Stimulated activated effector memory CD8-positive, alpha-beta T cell treated with anti-CD3 and anti-CD28 coated beads, Interleukin-12 subunit alpha, Interleukin-12 subunit beta, amount 100 ng/mL, for 72 hours (primary cell): ENCODE data around the gene USP28.

Experiments used
- ATAC-seq: fragments of 150-1000 bp; cut with Tn5 transposase; 2 replicates; pipeline ENCODE4 v1.10.0; 2021
- DNase-seq, 2 donors: peaks; one replicate each; pipeline ENCODE4 v3.0.0; 2021 to 2022; ENCODE audit warnings: low spot score in 2 of 2
- H3K27ac Mint-ChIP-seq: one replicate; pipeline ENCODE4 v1.8.0; 2022; ENCODE audit warnings: mild to moderate bottlenecking, mixed read lengths
- H3K36me3 Mint-ChIP-seq: one replicate; pipeline ENCODE4 v1.8.0; 2022; ENCODE audit warnings: mild to moderate bottlenecking, mixed read lengths
- H3K4me1 Mint-ChIP-seq: one replicate; pipeline ENCODE4 v1.8.0; 2022; ENCODE audit warnings: mixed read lengths
- H3K4me3 Mint-ChIP-seq: one replicate; pipeline ENCODE4 v1.8.0; 2022; ENCODE audit warnings: mild to moderate bottlenecking, mixed read lengths
- H3K9me3 Mint-ChIP-seq: one replicate; pipeline ENCODE4 v1.8.0; 2022; ENCODE audit warnings: mixed read lengths

USP28 gene

DNA sequence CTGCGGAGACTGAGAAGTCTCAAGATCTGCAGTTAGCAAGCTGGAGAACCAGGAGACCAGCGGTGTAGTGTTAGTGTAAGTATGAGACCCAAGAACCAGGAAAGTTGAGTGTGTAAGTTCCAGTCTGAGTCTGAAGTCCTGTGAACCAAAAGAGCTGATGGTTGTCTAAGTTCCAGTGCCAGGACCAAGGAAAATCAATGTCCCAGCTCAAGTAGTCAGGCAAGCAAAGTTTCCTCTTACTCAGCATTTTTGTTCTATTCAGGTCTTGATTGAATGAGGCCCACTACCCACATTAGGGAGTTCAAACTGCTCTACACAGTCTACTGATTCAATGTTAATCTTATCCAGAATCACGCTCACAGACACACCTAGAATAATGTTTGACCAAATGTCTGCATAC is 11.0 kb downstream of the USP28 start:
- no peaks in the 10 kb centered on the region for H3K9me3 Mint-ChIP-seq
- ATAC-seq, result no peak
- H3K36me3 Mint-ChIP-seq, result peaks cover 29% of the 10 kb centered on the region
- H3K4me1 Mint-ChIP-seq, result peaks cover 48% of the 10 kb centered on the region
- H3K27ac Mint-ChIP-seq, result peak overlapping the region; percentile 46
- DNase-seq, result no peak
- no peak overlapping the region for H3K4me3 Mint-ChIP-seq

DNA sequence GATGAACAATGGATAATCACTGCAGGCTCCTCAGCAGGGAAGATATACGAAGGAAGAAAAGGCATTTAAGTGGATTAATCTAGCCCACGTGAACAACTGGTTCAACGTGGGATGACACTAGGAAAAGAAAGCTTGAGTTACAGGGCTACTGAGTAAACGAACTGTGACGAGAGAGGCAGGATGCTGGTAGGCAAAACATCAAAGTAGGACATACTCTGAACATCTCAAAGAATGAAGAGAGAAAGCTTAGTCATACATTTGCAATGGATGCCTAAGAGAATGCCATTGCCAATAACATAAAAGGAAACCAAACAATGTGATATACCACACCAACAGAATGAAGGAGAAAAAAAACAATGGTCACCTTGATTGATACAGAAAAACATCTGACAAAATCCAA is 12.9 kb downstream of the USP28 start:
- peaks cover 39% of the 10 kb centered on the region for H3K4me1 Mint-ChIP-seq
- DNase-seq (no peak), ATAC-seq (peak; percentile 94)
- no peaks in the 10 kb centered on the region for H3K9me3 Mint-ChIP-seq
- H3K27ac Mint-ChIP-seq, result peak overlapping the region; percentile 83
- H3K36me3 Mint-ChIP-seq, result peaks cover 18% of the 10 kb centered on the region
- H3K4me3 Mint-ChIP-seq, result peak overlapping the region; percentile 35

DNA sequence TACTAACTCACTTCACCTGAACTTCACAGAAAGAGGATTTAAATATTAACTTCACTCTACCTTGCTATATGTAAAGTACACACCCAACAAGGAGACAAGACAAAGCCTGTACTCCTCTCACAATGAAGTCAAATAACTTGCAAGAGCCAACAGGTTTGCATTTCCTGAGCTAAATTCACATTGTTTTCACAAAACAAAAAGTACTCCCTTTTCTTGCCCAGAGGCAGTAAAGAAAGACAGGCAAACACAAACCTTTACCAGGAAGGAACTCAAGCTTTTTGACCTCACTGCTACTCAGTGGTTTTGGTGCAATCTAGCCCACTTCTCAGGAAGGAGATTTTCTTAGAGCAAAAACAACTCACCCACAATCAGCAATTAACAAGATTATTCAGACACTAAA is 15.7 kb downstream of the USP28 start:
- Mint-ChIP-seq H3K27ac (peak overlapping the region; percentile 88), H3K36me3 (peaks cover 6% of the 10 kb centered on the region), H3K4me3 (peak overlapping the region; percentile 40), H3K4me1 (peaks cover 37% of the 10 kb centered on the region), H3K9me3 (no peaks in the 10 kb centered on the region)
- no peak for DNase-seq
- peak; percentile 71 for ATAC-seq

GRCh38 chr11:113856966-113857759 is 18.2 kb downstream of the USP28 start:
- Mint-ChIP-seq H3K4me3 (no peak overlapping the region), H3K4me1 (peaks cover 29% of the 10 kb centered on the region), H3K36me3 (peaks cover 19% of the 10 kb centered on the region), H3K27ac (no peak overlapping the region), H3K9me3 (no peaks in the 10 kb centered on the region)
- DNase-seq (no peak), ATAC-seq (no peak)

GRCh38 chr11:113855803-113856202 is 19.6 kb downstream of the USP28 start:
- Mint-ChIP-seq H3K9me3 (no peaks in the 10 kb centered on the region), H3K4me3 (no peak overlapping the region), H3K36me3 (peaks cover 32% of the 10 kb centered on the region), H3K27ac (no peak overlapping the region), H3K4me1 (peaks cover 18% of the 10 kb centered on the region)
- ATAC-seq (no peak), DNase-seq (no peak)

DNA sequence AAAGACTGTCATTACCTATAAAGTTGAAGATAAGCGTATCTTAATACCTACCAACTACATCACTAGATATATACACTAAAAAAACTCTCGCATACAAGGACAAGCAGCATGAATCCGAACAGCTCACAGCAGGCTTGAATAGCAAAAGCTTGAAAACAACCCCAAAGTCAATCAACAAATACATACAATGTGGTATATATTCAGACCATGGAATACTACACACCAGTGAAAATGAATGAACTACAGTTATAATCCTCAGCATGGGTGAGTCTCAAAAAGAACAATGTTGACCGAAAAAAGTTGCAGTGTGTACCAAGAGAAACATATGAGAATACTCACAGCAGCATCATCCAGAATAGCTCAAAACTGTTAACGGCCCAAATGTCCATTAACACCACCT is 25.2 kb downstream of the USP28 start:
- Mint-ChIP-seq H3K9me3 (no peaks in the 10 kb centered on the region), H3K36me3 (peaks cover 72% of the 10 kb centered on the region), H3K27ac (no peak overlapping the region), H3K4me3 (no peak overlapping the region), H3K4me1 (no peaks in the 10 kb centered on the region)
- ATAC-seq (no peak), DNase-seq (no peak)

- H3K4me3 Mint-ChIP-seq, result no peak overlapping the region
- H3K36me3 Mint-ChIP-seq, result peaks cover 77% of the 10 kb centered on the region
- H3K4me1 Mint-ChIP-seq, result no peaks in the 10 kb centered on the region
- H3K9me3 Mint-ChIP-seq, result no peaks in the 10 kb centered on the region
- DNase-seq (no peak), ATAC-seq (no peak)
- no peak overlapping the region for H3K27ac Mint-ChIP-seq
These were observed 25.7 kb downstream of the USP28 start for GRCh38 chr11:113849713-113850112.

GRCh38 chr11:113847580-113847979 is 27.8 kb downstream of the USP28 start:
- H3K4me3 Mint-ChIP-seq, result no peak overlapping the region
- H3K36me3 Mint-ChIP-seq, result peaks cover 74% of the 10 kb centered on the region
- no peaks in the 10 kb centered on the region for H3K9me3 Mint-ChIP-seq
- DNase-seq (no peak), ATAC-seq (no peak)
- no peaks in the 10 kb centered on the region for H3K4me1 Mint-ChIP-seq
- H3K27ac Mint-ChIP-seq, result no peak overlapping the region

- no peak for DNase-seq
- H3K4me1 Mint-ChIP-seq, result peaks cover under 1% of the 10 kb centered on the region
- ATAC-seq, result no peak
- H3K36me3 Mint-ChIP-seq, result peaks cover 69% of the 10 kb centered on the region
- no peak overlapping the region for H3K27ac Mint-ChIP-seq
- no peaks in the 10 kb centered on the region for H3K9me3 Mint-ChIP-seq
- no peak overlapping the region for H3K4me3 Mint-ChIP-seq
These were observed 28.3 kb downstream of the USP28 start for GRCh38 chr11:113847111-113847510.

DNA sequence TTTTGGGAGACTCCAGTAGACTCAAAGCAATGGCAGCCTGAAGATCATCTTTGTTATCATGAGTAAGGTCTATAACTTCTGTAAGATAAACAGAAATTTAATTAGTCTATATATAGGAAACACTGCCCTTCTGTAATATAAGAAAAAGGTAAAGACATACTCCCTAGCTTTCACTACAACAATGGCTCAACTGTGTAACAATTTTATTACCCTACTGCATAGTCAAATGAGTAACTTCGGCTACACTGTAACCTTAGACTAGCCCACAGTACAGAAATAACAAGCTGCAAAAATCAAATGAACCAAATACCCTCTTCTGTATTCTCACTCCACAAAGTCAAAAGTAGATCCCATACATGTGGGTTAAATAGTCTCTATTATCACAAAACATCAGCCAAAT is 33.7 kb downstream of the USP28 start:
- H3K9me3 Mint-ChIP-seq, result no peaks in the 10 kb centered on the region
- peaks cover 30% of the 10 kb centered on the region for H3K36me3 Mint-ChIP-seq
- H3K4me3 Mint-ChIP-seq, result peak overlapping the region; percentile 20
- peak overlapping the region; percentile 4 for H3K27ac Mint-ChIP-seq
- DNase-seq (no peak), ATAC-seq (peak; percentile 62)
- peaks cover 13% of the 10 kb centered on the region for H3K4me1 Mint-ChIP-seq

DNA sequence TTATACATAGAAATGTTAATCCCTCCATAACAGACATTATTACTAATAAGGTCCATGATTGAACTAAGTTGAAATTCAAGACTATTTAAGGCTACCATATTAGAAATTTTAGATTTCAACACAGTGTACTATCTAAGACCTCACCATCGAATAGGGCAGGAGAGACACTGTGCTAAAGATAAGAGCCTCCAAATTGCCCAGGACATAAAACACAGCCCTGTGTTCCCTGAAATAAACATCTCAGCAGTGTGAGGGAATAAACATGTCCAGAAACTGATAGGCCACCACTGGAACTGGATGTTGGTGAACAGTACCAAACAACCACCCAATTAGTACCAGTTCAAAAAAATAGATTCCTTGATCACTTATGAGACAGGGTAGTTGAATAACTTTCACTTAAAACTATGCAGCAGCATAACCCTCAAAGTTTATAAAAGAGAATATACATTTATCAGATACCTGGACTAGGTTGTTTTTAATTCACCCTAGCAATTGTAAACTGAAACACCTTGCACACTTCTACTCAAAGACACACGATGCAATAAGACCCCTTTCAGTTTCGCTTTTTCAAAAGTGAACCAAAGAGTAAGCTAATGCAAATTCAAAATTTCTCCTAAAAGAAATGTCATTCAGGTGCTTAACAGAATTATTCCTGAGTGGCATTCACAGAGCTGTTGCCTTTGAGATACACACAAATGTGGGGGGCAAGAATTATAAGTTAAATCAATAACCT is 34.3 kb downstream of the USP28 start:
- Mint-ChIP-seq H3K9me3 (no peaks in the 10 kb centered on the region), H3K4me3 (peak overlapping the region; percentile 20), H3K4me1 (peaks cover 13% of the 10 kb centered on the region), H3K27ac (peak overlapping the region; percentile 4), H3K36me3 (peaks cover 25% of the 10 kb centered on the region)
- DNase-seq (no peak), ATAC-seq (no peak)

DNA sequence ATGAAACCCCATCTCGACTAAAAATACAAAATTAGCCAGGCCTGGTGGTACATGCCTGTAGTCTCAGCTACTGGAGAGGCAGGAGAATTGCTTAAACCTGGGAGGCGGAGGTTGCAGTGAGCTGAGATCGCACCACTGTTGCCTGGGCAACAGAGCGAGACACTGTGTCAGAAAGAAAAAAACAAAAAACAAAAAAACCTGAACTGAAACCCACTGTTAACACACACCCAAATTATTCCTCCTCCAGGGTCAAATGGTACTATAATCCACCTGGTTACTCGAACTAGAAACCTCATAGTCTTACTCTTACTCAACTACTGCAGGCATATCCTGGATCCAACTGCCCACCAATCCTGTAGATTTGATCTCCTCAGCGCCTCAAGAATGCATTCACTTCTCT is 35.5 kb downstream of the USP28 start:
- no peak for ATAC-seq

GRCh38 chr11:113838005-113838404 is 37.4 kb downstream of the USP28 start:
- Mint-ChIP-seq H3K4me3 (no peak overlapping the region), H3K27ac (no peak overlapping the region), H3K4me1 (peaks cover 13% of the 10 kb centered on the region), H3K9me3 (no peaks in the 10 kb centered on the region), H3K36me3 (peaks cover 15% of the 10 kb centered on the region)
- DNase-seq (no peak), ATAC-seq (no peak)

More for the DNA sequence above, 35.5 kb downstream of the USP28 start:
- H3K36me3 Mint-ChIP-seq, result peaks cover 16% of the 10 kb centered on the region
- no peak overlapping the region for H3K4me3 Mint-ChIP-seq
- no peaks in the 10 kb centered on the region for H3K9me3 Mint-ChIP-seq
- no peak overlapping the region for H3K27ac Mint-ChIP-seq
- H3K4me1 Mint-ChIP-seq, result peaks cover 13% of the 10 kb centered on the region
- DNase-seq, result no peak

DNA sequence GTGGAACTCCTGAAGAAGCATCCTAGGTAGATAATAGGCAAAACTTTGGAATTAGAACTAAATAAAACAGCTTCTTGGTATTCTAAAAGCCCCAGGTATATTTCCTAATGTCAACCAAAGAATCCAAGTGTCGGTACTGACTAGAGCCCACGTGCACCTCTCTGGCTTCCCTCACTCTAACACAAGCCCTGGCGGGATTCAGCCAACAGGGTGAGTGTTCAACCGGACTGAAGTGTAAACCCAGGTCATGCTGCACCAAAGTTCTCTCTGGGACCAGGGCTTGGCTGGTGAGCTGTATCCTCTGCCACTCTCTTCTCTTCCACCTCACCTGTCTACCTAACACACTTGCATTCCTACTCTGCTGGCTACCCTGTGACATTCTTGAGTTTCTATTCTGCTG is 40.1 kb downstream of the USP28 start:
- Mint-ChIP-seq H3K36me3 (peaks cover 29% of the 10 kb centered on the region), H3K4me1 (peaks cover 11% of the 10 kb centered on the region), H3K4me3 (no peak overlapping the region), H3K27ac (no peak overlapping the region), H3K9me3 (no peaks in the 10 kb centered on the region)
- no peak for DNase-seq
- no peak for ATAC-seq

- no peaks in the 10 kb centered on the region for H3K9me3 Mint-ChIP-seq
- peak overlapping the region; percentile 6 for H3K27ac Mint-ChIP-seq
- no peak for DNase-seq
- peaks cover 50% of the 10 kb centered on the region for H3K36me3 Mint-ChIP-seq
- peaks cover 6% of the 10 kb centered on the region for H3K4me1 Mint-ChIP-seq
- no peak for ATAC-seq
- no peak overlapping the region for H3K4me3 Mint-ChIP-seq
These were observed 42.2 kb downstream of the USP28 start for GRCh38 chr11:113833151-113833550.

GRCh38 chr11:113831314-113831713 is 44.1 kb downstream of the USP28 start:
- Mint-ChIP-seq H3K27ac (peak overlapping the region; percentile 32), H3K9me3 (no peaks in the 10 kb centered on the region), H3K4me1 (peaks cover 6% of the 10 kb centered on the region), H3K36me3 (peaks cover 69% of the 10 kb centered on the region), H3K4me3 (no peak overlapping the region)
- DNase-seq (no peak), ATAC-seq (peak; percentile 71)
